Epithelial cell of proximal tubule (primary cell): ENCODE results near the gene DIAPH3. TPM values are rescaled to one million over a fixed set of nuclear protein-coding genes. Genes with fewer than 3 reads are reported as not detected.

Experiments
- DNase-seq: peaks from one replicate; pipeline ENCODE4 v3.0.0-alpha.2; 2011; ENCODE audit warnings: low read depth
- H3K4me3 ChIP-seq: 2 replicates; pipeline ENCODE4 v1.5.1; 2011; ENCODE audit warnings: low read depth, mild to moderate bottlenecking, low read length
- total RNA-seq: library from RNA; depleted of rRNA; stranded (reverse); fragments of >200 nt; gene quantifications from 2 replicates; pipeline ENCODE4 v1.2.3, GENCODE V29; 2015
- TF ChIP-seq, protein P1 (sequence below): conservative IDR thresholded peaks from 2 replicates; pipeline ENCODE4 v1.5.1; 2012; ENCODE audit warnings: low read depth, mild to moderate bottlenecking, low read length

DIAPH3 gene
- total RNA-seq, 1 donor from 2014 or later, result 48.0 TPM

DNA sequence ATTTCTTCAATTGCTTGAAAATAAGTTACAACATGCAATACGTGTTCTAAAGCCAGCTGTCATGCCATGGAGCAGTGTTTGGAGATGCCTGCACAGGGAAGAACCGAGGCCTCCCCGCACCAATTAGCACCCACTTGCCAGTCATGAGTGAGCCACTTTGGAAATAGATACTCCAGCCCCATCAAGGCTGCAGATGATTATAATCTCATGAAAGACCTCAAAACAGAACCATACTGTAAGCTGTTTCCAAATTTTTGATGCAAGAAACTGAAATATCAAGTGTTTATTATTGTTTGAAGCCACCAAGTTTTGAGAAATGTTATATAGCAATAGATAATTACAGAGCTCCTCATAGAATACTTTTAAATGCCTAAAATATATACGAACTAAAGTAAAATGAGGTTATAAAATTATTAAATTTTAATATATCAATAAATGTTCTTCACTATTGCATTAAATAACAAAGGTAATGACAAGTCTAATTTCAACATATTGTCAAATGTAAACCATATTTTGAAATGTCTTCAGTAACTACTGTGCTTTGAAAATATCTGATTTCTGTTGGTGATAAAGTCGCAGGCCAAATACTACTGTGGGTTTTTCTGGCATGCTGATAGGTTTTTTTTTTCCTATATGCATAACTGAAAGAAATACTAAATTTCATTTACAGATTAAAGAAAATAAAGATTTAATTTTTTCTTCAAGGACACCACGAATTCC lies 43.0 kb downstream of the DIAPH3 start:
- no peak overlapping the region for H3K4me3 ChIP-seq
- DNase-seq, result no peak
- TF ChIP-seq, protein P1, sequence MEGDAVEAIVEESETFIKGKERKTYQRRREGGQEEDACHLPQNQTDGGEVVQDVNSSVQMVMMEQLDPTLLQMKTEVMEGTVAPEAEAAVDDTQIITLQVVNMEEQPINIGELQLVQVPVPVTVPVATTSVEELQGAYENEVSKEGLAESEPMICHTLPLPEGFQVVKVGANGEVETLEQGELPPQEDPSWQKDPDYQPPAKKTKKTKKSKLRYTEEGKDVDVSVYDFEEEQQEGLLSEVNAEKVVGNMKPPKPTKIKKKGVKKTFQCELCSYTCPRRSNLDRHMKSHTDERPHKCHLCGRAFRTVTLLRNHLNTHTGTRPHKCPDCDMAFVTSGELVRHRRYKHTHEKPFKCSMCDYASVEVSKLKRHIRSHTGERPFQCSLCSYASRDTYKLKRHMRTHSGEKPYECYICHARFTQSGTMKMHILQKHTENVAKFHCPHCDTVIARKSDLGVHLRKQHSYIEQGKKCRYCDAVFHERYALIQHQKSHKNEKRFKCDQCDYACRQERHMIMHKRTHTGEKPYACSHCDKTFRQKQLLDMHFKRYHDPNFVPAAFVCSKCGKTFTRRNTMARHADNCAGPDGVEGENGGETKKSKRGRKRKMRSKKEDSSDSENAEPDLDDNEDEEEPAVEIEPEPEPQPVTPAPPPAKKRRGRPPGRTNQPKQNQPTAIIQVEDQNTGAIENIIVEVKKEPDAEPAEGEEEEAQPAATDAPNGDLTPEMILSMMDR, result no peak

DNA sequence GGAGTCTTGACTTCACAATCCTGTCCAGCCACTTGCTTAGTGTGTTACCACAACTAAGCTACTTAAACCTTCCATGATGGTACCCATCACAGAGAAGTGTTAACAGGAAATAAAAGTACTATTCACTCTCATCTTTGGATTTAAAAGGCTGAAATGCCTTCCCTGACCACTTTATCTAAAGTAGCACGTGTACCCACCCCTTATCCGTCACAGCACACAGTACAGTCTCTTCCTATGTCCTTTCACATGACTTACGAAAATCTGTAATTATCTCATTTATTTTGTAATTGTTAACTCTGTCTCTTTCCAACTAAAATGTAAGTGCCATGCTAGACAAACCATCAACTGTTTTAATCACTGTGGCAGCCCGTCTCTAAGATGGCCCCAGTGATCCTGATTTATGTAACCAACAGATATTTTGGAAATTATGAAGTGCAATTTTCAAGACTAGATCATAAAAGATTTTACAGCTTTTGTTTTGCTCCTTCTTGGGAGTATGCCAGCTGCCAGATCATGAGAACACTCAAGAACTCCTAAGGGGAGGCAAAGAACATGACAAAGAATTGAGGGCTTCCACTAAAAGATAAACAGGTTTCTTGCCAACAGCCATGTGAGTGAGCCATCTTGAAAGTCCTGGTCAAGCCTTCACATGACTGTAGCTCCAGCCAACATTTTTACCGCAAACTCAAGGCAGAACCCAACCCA lies 44.9 kb downstream of the DIAPH3 start:
- DNase-seq, result no peak
- TF ChIP-seq, protein P1, result no peak
- no peak overlapping the region for H3K4me3 ChIP-seq

DNA sequence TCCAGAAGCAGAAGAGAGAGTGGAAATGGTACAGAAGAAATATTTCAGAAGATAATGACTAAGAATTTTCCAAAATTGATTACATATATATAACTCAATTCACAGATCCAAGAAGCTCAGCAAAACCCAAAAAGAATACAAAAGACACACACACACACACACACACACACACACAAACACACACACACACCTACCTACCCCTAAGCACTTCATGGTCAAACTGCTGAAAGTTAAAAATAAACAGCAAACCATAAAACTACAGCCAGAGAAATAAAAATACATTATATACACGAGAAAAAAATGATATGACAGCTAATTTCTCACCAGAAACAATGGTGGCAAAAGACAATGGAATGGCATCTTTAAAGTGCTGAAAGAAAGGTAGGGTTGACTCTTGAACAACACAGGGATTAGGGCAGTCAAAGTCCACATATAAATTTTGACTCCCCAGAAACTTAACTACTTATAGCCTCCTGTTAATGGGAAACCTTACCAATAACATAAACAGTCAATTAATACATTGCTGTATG lies 49.2 kb downstream of the DIAPH3 start:
- DNase-seq, result no peak
- H3K4me3 ChIP-seq, result no peak overlapping the region
- TF ChIP-seq, protein P1, result no peak

DNA sequence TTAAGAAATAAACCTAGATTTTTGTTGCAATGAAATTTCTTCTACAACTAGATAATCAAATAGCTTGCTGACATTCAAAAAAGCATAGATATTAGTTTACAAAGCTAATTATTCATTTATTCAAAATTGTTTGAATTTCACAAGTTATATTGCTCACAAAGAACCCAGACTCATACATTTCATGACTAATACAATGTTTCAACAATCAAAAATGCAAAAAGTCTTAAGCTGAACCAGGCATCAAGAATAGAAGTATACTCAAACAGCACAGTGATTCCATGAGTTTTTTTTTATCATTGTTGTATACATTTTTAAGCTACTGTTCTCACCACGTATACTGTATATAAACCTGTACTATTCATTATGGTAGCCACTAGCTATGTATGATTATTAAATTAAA lies 51.0 kb downstream of the DIAPH3 start:
- TF ChIP-seq, protein P1, result no peak
- no peak for DNase-seq

DNA sequence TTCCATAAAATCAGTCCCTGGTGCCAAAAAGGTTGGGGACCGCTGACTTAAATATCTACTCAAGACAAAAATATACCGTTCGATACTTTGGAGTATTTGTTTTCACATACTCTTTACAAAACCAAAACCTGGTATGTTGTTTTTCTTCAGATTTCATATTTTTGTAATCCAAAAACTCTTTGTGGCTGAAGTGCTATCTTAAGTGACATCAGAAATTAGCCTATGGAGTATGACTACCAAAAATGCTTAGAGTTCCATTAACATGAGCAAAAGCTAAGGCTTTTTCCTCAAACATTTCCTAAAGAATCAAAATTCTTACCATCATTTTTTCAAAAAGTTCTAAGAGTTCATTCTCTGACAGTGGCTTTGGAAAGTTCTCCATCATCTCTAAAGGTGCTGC lies 52.0 kb downstream of the DIAPH3 start:
- TF ChIP-seq, protein P1, result no peak
- H3K4me3 ChIP-seq, result no peak overlapping the region
- no peak for DNase-seq

More for the DNA sequence above, 51.0 kb downstream of the DIAPH3 start:
- no peak overlapping the region for H3K4me3 ChIP-seq

DNA sequence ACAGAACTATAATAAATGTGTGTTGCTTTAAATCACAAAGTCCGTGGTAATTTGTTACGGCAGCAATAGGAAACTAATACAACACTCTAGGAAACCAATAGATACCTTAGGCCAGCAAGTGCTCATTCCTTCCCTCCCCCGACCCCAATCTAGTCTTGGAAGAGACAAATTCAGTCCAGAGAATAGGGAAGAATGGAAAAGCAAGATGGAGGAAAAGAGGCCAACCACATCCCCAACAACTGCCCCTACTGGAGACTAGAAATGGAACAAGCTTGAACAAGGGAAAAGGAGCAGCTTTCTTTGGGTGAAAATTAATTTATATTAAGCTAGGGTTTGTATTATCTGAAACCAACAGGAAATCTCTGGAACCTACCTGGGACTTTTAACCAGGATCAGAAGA lies 54.4 kb downstream of the DIAPH3 start:
- no peak overlapping the region for H3K4me3 ChIP-seq
- DNase-seq, result no peak
- TF ChIP-seq, protein P1, result no peak
